Glomerular visceral epithelial cell (primary cell): ENCODE data around the gene C17orf50.
A peak's percentile ranks its signal among the peaks of the same experiment; 100 is the strongest.

Experiments
- DNase-seq: peaks from one replicate; pipeline ENCODE4 v3.0.0-alpha.2; 2016; ENCODE audit errors: extremely low spot score

Gene C17orf50

DNA sequence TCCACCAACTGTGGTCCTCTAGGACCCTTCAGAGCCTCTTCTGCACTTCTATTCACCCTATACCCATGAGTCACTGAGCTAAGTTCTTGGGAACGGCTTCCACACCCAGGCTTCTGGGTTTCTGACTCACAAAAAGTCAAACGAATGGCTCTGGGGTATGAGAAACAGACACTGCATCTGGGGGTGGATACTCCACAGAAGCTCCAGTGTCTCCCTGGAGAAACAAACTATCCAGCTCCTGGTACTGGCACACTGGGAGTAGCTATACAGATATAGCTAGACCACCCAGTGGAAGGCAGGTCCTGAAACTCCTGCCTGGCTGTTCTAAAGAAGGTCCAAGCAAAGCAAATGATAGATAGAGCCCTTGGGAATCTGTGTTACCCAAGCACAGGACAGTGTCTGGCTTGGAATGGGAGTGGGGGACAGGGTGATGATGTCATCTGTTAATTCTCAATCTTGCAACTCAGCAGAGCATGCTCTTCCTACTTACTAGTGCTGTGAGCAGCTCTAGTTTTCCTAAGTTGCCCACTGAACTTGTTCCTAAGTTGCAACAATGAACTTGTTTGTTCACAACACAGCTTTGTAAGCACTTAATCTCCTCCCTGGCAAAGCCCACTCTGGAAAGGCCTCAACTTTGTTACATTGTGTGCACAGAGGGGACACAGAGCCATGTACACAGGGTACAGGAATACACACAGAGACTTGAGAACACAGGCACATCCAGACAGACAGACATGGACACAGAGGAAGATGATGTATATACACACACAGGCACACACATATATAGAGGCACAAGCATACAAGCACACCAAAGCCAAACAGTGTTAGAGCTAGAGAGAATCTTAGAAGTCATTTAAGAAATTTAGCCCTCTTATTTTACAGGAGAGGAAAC lies 28.0 kb downstream of the C17orf50 start:
- peak; percentile 77 for DNase-seq

DNA sequence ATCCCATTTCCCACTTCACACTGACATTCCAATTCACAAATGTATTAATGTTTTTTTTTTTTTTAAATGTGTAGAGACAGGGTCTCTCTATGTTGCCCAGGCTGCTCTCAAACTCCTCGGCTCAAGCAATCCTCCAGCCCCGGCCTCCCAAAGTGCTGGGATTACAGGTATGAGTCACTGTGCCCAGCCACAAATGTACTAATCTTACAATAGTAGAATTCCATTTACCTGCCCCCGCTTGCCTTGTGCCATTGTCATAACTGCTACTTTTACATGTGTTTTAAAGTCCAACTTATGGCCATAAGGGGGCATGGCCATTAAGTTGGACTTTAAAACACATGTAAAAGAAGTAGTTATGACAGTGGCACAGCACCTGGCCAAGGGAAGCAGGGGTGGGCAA lies 30.2 kb downstream of the C17orf50 start:
- no peak for DNase-seq

DNA sequence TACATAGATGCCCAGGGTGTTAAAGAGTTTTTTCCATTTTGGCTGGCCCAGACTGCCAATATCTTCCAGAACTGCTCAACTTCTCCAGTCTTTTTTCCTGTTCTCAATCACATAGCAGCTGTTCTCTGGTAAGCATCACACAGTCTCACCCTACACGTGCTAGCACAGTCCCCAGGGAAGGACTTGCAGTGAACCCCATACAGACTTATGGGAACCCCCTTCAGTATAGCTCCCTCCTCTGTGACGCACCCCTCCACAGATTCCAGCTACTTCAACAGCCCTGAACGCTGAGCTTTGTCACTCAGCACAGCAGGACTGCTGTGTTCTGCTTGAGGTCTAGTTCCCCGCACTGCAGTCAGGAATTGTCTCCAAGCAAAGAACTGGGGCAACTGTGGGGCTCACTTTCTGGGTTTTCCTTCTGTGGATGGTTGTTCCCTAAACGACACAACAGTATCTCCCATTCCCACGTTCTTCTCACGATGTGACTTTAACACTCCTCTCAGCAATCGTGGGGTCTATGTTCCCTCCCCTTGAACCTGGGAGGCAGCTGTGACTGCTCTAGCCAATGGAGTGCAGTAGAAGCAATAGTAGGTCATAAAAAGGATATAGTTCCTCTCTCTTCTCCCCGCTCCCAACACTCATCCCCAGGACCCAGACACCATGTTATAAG lies 31.1 kb downstream of the C17orf50 start:
- DNase-seq: no peak

DNA sequence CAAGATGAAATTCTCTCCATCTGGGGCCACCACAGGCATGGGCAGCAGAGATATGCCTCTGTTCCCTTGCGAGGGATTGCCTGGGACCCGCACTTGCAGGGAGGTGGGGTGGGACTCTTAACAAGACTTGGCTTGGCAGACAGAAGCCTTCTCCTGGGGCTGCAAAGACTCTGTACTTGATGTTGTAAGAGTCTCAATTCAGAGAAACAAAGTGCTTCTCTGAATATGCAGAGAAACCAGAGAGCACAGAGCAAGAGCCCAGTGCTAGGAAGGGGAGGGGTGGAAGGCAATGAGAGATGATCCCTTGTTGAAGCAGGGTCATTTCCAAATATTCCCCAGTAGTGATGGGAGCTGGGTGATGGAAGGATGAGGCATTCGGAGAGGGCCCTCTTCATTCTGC lies 32.6 kb downstream of the C17orf50 start:
- DNase-seq: no peak

DNA sequence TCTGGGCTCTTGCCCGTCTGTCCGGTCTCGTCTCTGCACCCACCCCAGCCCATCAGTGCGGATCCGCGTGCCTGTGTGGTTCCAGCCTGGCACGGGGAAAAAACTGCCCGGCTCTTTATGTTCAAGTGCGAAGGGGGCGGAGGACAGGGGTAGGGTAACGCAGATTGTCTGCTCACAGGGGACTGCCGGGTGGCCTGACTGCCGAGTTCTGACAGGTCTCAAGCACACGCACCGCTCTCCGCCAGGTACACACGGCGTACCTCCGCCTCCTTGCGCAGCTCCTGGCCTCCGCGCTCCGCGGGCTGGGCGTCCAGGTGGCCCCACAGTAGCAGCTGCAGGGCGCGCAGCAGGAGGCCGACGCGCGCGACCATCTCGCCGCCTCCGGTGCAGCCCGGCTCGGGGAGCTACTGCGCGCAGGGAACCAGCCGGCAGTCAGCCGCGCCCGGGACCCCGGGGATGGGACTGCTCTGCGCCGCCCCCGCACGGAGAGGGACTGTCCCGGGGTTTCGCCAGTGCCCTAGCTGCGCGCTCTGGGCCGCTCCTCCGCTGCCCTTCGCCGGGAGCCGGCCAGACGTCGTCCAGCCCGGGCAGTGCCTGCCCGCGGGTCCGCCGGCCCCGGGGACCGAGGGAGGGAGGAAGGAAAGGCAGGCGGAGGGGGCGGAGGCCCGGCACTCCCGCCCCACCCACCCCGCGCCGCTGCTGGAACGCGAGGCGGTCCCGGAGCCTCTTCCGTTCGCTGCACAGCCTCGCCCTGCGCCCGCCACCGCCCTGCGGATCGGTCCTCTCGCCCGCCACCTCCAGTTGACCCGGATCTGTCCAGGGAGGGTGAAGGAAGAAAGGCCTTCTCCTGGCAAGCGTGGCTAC lies 34.6 kb downstream of the C17orf50 start, which contains the start of gene MMP28:
Gene MMP28, minus strand, starts transcription at position 635 of the 864 bp plus-strand sequence. Its CDS starts 264 bp downstream, at position 371.
- DNase-seq: peak; percentile 29

DNA sequence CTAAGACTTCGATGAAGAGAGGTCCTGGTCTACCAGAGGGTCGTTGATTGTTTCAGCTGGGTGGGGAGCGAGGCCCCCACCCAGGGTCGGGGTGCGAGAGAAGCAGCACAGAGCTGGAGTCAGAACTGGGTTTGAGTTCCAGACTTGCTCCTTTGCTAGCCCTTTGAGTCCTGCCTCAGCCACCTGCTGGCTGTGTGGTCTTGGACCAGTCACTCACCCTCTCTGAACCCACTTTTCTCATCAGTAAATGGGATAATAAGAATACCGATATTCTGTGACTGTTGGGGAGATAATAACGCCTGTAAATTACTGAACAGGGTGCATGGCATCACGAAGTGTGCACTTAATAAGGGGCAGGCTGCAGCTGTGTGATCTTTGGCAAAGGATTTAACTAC lies 35.2 kb downstream of the C17orf50 start:
- DNase-seq: no peak

DNA sequence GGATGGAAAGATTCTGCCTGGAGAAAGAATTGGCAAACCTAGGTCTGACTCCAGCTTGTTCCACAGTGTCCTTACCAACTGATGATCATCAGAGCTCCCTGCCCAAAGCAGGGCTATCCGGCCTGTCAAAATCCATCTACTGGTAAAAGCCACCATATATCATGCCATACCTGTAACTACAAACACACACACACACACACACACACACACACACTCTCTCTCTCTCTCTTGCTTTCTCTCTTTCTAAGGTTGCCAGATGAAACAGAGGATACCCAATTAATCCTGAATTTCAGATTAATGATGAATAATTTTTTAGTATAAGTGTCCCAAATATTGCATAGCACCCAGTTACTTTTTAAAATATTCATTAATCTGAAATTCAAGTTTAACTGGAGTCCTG lies 36.3 kb downstream of the C17orf50 start:
- no peak for DNase-seq

DNA sequence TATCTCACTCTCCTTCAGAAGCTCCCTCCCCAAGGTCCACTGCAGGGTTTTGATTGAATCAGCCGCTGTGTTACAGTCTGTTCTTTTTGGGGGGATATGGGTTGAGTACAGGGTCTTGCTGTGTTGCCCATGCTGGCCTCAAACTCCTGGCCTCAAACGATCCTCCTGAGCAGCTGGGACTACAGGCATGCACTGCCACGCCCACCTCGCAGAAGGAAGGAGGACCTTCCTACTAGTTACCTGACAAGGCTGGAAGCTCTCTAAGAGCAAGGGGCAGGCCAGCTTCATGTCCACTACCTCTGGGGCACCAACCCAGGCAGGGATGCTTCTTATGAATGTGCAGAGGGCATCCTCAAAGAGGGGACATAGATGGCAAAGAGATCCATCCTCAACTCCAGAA lies 36.7 kb downstream of the C17orf50 start:
- DNase-seq: no peak

DNA sequence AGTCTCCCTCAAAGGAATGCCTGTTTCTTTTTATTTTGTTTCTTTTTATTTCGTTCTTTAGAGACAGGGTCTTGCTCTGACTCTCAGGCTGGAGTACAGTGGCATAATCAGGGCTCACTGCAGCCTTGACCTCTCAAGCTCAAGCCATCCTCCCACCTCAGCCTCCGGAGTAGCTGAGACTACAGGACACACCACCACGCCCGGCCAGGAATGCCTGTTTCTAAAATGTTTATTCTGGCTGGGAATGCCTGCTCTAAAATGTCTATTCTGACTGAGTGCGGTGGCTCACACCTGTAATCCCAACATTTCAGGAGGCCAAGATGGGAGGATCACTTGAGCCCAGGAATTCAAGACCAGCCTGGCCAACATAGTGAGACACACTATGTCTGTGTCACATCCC lies 37.2 kb downstream of the C17orf50 start:
- no peak for DNase-seq

DNA sequence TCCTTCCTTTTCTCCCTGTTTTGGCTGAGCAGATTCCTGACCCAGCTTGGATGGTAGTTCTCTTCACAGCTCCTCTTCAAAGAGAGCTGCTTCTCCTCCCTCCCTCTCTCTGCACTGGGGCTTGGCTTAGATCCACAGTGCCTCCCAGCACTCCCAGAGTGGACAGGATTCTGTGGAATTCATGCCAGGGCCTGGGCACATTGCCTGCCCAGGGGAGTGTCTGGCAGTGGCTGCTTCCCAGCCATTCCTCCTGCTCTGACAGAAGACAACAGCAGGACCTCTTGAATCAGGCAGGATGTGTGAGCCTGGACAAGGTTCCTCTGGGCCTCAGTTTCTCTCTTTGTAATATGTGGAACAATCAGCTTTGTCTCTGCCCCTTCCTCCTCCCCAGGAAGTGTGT lies 39.3 kb downstream of the C17orf50 start:
- peak; percentile 72 for DNase-seq

DNA sequence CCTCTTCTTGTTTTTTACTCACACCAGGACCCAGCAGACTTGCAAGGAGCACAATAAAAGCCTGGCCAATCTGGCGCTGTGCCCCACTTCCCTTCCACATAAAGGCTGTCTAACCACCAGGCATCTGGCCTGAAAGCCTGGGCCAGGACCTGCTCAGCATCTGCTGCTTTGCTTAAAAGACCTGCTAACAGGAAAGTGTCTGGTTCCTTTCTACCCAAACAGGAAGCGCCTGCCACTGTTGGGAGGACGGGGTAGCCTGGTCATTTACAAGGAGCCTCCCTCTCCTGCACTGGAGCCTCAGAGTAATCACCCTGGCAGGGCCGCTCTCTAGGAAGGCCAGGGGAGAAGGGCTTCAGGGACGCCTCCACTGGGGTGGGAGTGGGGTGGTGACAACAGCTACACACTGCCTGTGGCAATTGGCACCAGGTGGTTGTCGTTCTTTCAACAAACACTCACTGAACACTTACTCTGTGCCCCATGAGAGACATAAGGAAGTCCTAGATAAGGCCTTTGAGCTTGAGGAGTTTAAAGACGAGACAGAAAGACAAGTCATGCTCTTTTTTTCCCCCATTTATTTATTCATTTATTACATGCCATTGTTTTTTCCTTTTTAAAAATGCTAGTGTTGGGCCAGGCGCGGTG lies 41.0 kb downstream of the C17orf50 start:
- DNase-seq: no peak

DNA sequence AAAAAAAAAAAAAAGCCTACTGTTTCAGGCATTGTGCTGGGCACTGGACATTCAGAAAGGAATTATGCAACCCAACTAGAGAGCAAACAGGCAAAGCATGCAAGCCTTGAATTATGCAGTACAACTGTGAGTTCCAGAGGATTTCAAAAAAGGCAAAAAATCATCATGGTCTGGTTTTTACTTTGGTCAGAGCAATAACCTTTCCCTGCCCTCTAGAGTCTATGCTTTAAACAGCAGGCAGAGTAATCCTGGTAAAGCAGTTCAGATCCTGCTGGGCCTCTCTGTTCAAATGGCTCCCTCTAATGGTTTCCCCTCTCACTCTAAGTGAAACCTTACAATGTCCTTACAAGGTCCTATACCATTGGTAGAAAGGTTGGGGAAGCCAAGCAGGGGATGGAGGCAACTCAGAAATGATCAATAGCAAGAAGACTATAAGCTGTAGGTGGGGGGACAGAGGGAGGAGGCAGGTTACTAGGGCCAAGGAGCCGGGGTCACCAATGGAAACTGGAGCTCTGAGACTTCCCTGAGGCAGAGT lies 44.0 kb downstream of the C17orf50 start:
- DNase-seq: peak; percentile 87

DNA sequence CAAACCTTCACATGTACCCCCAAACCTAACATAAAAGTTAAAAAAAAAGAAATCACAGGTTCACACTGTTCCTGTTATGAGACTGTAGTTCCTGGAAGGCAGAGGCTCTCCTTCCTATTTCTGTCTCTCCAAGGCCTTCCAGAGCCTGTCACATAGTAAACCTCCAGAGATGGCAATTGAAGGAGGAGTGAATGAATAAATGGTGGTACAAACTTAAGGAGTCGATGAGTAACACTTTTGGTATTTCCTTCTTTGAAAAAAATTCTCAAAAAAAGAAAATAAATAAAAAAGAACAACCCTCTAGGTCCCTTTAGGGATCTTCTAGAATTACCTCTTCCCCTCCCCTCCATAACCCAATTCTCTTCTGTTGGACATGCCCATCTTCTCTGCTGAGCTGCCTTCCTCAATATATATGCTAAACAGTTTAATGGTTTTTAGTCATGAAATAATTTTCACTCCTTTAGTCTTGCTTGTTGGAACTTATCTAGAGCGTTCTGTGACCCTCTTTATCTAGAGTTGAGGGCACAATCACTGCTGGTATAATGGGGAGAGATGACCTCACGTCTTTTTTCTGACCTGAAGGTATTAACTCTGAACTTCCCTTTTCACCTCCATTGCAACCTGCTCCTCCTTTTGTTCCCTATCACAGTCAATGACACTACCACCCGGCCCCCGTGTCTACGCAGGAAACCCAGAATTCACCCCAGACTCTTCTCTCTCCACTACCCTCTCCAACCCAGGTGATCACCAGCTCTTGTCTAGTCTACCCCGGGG lies 46.9 kb downstream of the C17orf50 start:
- DNase-seq: peak; percentile 34

DNA sequence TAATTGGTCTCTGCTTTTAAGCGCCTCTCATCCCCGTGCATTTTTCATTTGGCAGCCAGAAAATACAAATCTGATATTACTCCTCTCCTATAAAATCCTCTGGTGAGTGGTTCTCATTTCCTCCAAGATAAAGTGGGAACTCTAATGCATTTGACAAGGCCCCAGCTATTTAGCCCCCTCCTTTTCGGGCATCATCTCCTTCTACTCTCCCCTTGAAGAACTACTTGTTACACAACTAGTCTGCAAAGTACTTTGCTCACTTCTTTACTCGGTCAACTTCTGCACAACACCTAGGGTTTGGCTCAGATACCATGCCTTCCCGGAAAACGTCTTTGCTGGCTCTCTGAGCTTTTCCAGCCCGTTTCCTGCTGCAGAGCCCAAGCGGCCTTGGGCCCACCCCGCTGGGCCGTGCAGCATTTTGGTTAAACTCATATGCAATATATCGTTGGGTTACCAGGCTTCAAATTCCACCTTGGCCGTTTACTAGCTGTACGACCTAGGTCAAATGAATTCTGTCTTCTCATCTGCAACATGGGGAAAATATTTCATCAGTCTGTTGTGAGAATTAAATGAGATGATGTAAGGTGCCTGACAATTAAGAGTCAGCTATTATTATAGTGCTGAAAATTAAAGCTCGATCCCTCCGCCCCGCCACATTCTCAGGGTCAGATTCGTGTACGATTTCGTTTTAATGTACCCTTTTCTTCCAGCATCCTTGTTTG lies 47.7 kb downstream of the C17orf50 start:
- DNase-seq: no peak

DNA sequence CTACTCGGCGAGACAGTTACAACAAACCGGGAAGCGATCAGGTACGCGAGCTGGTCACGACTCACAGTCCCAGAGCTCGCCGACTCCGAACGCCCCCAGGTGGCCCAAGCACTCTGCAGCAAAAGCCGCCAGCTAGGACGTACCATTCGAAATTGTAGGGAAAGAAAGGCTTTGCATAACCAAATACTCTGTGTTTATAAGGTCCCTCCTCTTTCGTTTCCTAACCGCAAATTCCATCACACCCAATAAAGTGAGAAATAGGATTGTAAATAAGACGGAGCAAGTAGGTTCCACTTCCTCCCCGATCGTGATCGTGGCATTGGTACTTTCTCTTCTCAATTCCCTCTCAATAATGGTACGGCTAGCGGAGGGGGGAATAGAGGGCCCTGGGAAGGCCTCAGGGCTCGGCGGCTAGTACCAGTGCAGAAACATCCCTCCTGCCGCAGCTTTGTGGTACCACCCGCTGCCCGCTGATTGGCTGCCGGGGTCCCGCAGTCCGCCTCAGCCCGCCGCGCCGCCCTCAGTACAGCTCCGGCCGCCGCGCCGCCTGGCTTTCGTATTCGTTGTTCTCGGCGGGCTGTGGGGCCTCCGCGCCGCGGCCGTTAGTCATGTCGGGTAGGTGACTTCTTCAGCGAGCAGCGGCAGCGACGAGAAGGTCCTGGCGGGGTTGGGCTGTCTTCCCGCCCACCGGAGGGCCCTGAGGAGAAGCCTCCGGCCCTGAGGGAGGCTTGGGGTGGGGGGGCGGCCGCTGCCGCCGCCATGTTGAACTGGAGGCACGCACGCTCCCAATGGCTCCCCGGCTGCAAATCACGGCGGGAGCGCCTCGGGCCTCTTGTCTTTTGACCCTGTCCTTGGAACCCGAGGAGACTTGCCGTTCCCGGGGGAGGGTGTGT lies 48.5 kb downstream of the C17orf50 start, which contains the start of gene TAF15:
Gene TAF15, plus strand, starts transcription at position 523 of the 893 bp plus-strand sequence. Its CDS starts 86 bp downstream, at position 609.
- peak; percentile 99 for DNase-seq

DNA sequence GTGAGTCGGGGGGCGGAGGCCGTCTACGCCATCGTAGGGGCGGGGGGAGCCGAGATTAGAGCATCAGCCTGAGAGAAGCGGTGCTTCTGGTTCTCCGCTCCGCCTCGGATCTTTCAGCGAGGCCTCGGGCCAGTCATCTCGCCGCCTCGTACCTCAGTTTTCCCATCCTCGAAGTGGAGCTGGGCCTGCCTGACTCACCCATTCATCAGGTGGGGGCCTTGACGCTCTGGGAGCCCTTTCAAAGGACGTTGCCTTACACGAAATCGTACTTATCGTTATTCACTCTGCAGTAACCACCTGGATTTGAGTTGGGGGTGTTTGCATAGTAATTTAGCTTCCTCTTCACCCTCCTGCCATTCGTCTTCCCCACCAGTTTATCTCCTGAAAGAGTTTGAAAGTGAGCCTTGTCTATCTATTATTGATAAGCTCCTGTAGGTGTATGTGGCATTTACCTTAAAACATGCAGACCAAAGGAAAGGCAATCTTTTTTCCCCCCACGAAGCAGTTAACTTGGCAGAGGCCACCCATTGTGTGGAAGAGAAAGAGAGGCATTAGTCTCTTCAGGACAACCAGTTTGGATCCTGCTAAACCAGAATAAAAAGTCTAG lies 49.3 kb downstream of the C17orf50 start:
- DNase-seq: no peak

DNA sequence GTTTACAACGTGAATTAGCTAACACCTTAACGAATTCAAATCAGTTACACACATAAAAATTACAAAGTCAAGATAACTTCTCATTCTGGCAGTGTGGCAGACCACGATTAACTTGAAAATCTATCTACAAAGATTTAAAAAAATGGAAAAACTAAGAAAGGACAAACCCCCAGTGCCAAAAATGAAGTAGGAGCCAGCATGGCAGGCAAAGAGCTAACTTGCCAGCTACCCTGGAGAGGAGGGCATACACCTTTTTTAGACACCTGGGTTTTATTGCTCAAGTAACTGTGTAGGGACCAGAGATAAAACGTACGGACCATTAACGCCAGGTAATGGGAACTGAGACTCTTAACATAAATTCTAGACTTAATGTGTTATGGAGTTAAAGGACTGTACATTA lies 51.1 kb downstream of the C17orf50 start:
- DNase-seq: no peak

DNA sequence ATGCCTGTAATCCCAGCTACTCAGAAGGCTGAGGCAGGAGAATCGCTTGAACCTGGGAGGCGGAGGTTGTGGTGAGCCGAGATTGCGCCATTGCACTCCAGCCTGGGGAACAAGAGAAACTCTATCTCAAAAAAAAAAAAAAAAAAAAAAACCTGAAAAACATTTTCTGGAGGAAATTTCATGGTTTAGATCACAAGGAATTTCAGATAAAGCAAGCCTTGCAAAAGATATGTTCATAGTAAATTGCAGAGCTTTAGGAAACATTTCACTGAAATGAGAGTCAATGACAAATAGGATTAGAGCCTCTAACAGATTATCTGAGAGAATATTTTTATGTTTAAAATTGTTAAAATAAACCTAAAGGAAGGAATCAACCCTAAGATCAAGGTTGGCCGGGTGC lies 51.8 kb downstream of the C17orf50 start:
- no peak for DNase-seq
